HG03039 (cell line): ENCODE results near the gene AOAH.

Experiments used
- ATAC-seq: cut with Tn5 transposase; IDR thresholded peaks from one replicate; pipeline ENCODE4 v1.9.1; 2021; ENCODE audit warnings: mild to moderate bottlenecking, moderate library complexity; ENCODE audit not compliant: unreplicated experiment

Gene AOAH

GRCh38 chr7:36692456-36692855, 31.8 kb downstream of the AOAH start:
- ATAC-seq, result no peak

- ATAC-seq, result no peak
Observed at GRCh38 chr7:36691983-36692382, 32.3 kb downstream of the AOAH start.

- ATAC-seq, result no peak
Observed at GRCh38 chr7:36690514-36691187, 33.6 kb downstream of the AOAH start.

- ATAC-seq, result no peak
Observed at GRCh38 chr7:36690041-36690440, 34.3 kb downstream of the AOAH start.

- ATAC-seq, result no peak
Observed at GRCh38 chr7:36686499-36686898, 37.8 kb downstream of the AOAH start.

GRCh38 chr7:36684954-36685353, 39.3 kb downstream of the AOAH start:
- no peak for ATAC-seq

GRCh38 chr7:36683695-36684357, 40.5 kb downstream of the AOAH start:
- no peak for ATAC-seq

- ATAC-seq, result no peak
Observed at GRCh38 chr7:36683111-36683510, 41.2 kb downstream of the AOAH start.

- no peak for ATAC-seq
Observed at GRCh38 chr7:36682102-36682501, 42.2 kb downstream of the AOAH start.

GRCh38 chr7:36677769-36678437, 46.4 kb downstream of the AOAH start:
- ATAC-seq, result no peak

GRCh38 chr7:36673703-36674102, 50.6 kb downstream of the AOAH start:
- no peak for ATAC-seq

GRCh38 chr7:36671432-36671829, 52.9 kb downstream of the AOAH start:
- ATAC-seq, result no peak

- ATAC-seq, result peak; percentile 72
Observed at GRCh38 chr7:36670585-36671431, 53.5 kb downstream of the AOAH start.

- no peak for ATAC-seq
Observed at GRCh38 chr7:36668750-36669149, 55.5 kb downstream of the AOAH start.

- ATAC-seq, result no peak
Observed at GRCh38 chr7:36668080-36668479, 56.2 kb downstream of the AOAH start.

GRCh38 chr7:36667007-36667745, 57.1 kb downstream of the AOAH start:
- ATAC-seq, result no peak

- no peak for ATAC-seq
Observed at GRCh38 chr7:36663481-36663880, 60.8 kb downstream of the AOAH start.

- ATAC-seq, result no peak
Observed at GRCh38 chr7:36661135-36661840, 63.0 kb downstream of the AOAH start.

- ATAC-seq, result no peak
Observed at GRCh38 chr7:36659638-36660341, 64.5 kb downstream of the AOAH start.
